Spleen (tissue), 11 donors: ENCODE measurements around the gene METTL13. TPM values are rescaled to one million over a fixed set of nuclear protein-coding genes. Genes with fewer than 3 reads are reported as not detected.

Experiments used
- DNase-seq: peaks from one replicate; pipeline ENCODE4 v3.0.0-alpha.2; 2020
- H3K27ac ChIP-seq, 8 donors: fragments of 200-600 bp; sonication (generic) in 7 of 8; 1 replicate in 4 of 8; 2 replicates in 4 of 8; pipeline versions ENCODE4 v1.5.0 to v1.8.0; 2016 to 2021; ENCODE audit warnings: inconsistent platforms in 4 of 8, mild to moderate bottlenecking in 4 of 8, moderate library complexity in 1 of 8
- H3K27me3 ChIP-seq, 7 donors: fragments of 200-600 bp; sonication (generic) in 6 of 7; replicated peaks in 1 of 7; 1 replicate in 4 of 7; 2 replicates in 3 of 7; pipeline versions ENCODE4 v1.5.0 to v1.8.0; 2016 to 2021; ENCODE audit warnings: inconsistent platforms in 3 of 7, mild to moderate bottlenecking in 1 of 7
- H3K36me3 ChIP-seq, 6 donors: fragments of 200-600 bp; sonication (generic) in 5 of 6; 1 replicate in 4 of 6; 2 replicates in 2 of 6; pipeline versions ENCODE4 v1.5.0 to v1.8.0; 2016 to 2021; ENCODE audit warnings: inconsistent platforms in 2 of 6
- H3K4me1 ChIP-seq, 6 donors: fragments of 200-600 bp; sonication (generic) in 5 of 6; 1 replicate in 3 of 6; 2 replicates in 3 of 6; pipeline versions ENCODE4 v1.5.0 to v1.8.0; 2016 to 2021; ENCODE audit warnings: inconsistent platforms in 3 of 6
- H3K4me3 ChIP-seq, 8 donors: fragments of 200-600 bp; sonication (generic) in 7 of 8; 1 replicate in 4 of 8; 2 replicates in 4 of 8; pipeline versions ENCODE4 v1.5.0 to v1.8.0; 2016 to 2021; ENCODE audit warnings: inconsistent platforms in 4 of 8, mild to moderate bottlenecking in 4 of 8, moderate library complexity in 2 of 8
- H3K9me3 ChIP-seq, 8 donors: fragments of 200-600 bp; sonication (generic) in 7 of 8; 1 replicate in 4 of 8; 2 replicates in 4 of 8; pipeline versions ENCODE4 v1.5.0 to v1.8.0; 2016 to 2021; ENCODE audit warnings: inconsistent platforms in 4 of 8
- CTCF ChIP-seq, 11 experiments: fragments of 200-600 bp in 7 of 11; fragments of 450-650 bp in 4 of 11; sonication (generic) in 4 of 11; IDR thresholded peaks in 8 of 11; conservative IDR thresholded peaks in 3 of 11; 1 replicate in 7 of 11; 2 replicates in 4 of 11; pipeline versions ENCODE4 v1.4.0 to v1.8.0; 2016 to 2021; ENCODE audit warnings: antibody characterized with exemption in 11 of 11, inconsistent platforms in 4 of 11, mild to moderate bottlenecking in 1 of 11
- POLR2A ChIP-seq, 3 donors: fragments of 450-650 bp; IDR thresholded peaks; one replicate each; pipeline ENCODE4 v1.5.1; 2017; ENCODE audit warnings: antibody characterized with exemption in 3 of 3, mild to moderate bottlenecking in 1 of 3
- POLR2AphosphoS5 ChIP-seq, 3 donors: sonication (generic); formaldehyde crosslinking; IDR thresholded peaks; one replicate each; pipeline ENCODE4 v1.5.1; 2017; ENCODE audit warnings: antibody characterized with exemption in 3 of 3
- WGBS, 5 donors: extraction: QIAGEN DNeasy Blood & Tissue Kit in 3 of 5; methylation state at CpG; one replicate each; pipeline versions ENCODE4 v1.1.5 to v1.1.7; 2013 to 2018; 5-methylcytosine and 5-hydroxymethylcytosine counted together
- intact Hi-C: fragments of 100-400 bp; cut with DNase I; formaldehyde crosslinking; loops from one replicate; pipeline ENCODE4 v1.15.0; 2023; ENCODE audit warnings: low total_unique reads
- polyA plus RNA-seq, 3 donors: library from polyadenylated mRNA; stranded (reverse); fragments of 200-250 nt; gene quantifications; one replicate each; pipeline ENCODE4 v1.2.1, GENCODE V29; 2013
- total RNA-seq, 7 donors: library from RNA; depleted of rRNA in 3 of 7; stranded (reverse); fragments of >200 nt in 3 of 7; fragmentation: NEBNext Ultra II Directional in 4 of 7; extraction: Animal tissue kit (Norgen Biotek cat#: 25700) in 4 of 7; gene quantifications; one replicate each; pipeline versions ENCODE4 v1.1.0 to v1.2.1, GENCODE V29; 2016 to 2021
- donor health status: healthy with polysubstance abuse.
- donor health status: DM: no; HTN: no; CAD: no; lungs with moderate emphysema.
- donor health status: DM: no; HTN: no; CAD: no.
- donor health status: Bipolar disorder and iron deficiency.
- donor health status: healthy.
- donor health status: DM: no; HTN: no; CAD: no.
- donor health status: DM: yes; HTN: yes; CAD: no.

The METTL13 gene
- total and polyA plus RNA-seq, 10 donors: 10.3 to 29.6 (median 24.8) TPM

- no peaks in the 10 kb centered on the region for H3K36me3 ChIP-seq
- DNase-seq: no peak
- H3K4me1 ChIP-seq: no peaks in the 10 kb centered on the region
- 59 to 76% (median 71%) methylated on average over 4 of the region's 4 CpGs for WGBS, 5 donors
- intact Hi-C loops: no loop called here
- TF ChIP-seq CTCF (IDR thresholded peaks at IDR 0.05 in 8 of 11, conservative IDR thresholded peaks at IDR 0.05 in 3 of 11): no peak
- TF ChIP-seq POLR2A (IDR thresholded peaks at IDR 0.05): no peak
- no peak for TF ChIP-seq POLR2AphosphoS5 (IDR thresholded peaks at IDR 0.05)
- no peaks in the 10 kb centered on the region for H3K27me3 ChIP-seq
- H3K9me3 ChIP-seq: no peaks in the 10 kb centered on the region
- no peak overlapping the region for H3K4me3 ChIP-seq
- no peak overlapping the region for H3K27ac ChIP-seq
These were observed 27.6 kb upstream of the METTL13 start for GRCh38 chr1:171753685-171754352.

GRCh38 chr1:171754353-171754705 lies 27.1 kb upstream of the METTL13 start:
- Histone ChIP-seq H3K4me1 (no peaks in the 10 kb centered on the region), H3K27me3 (no peaks in the 10 kb centered on the region), H3K9me3 (no peaks in the 10 kb centered on the region), H3K36me3 (no peaks in the 10 kb centered on the region), H3K4me3 (no peak overlapping the region), H3K27ac (no peak overlapping the region)
- intact Hi-C loops: no loop called here
- no peak for DNase-seq
- TF ChIP-seq POLR2AphosphoS5 (IDR thresholded peaks at IDR 0.05) (no peak), POLR2A (IDR thresholded peaks at IDR 0.05) (no peak), CTCF (IDR thresholded peaks at IDR 0.05 in 8 of 11, conservative IDR thresholded peaks at IDR 0.05 in 3 of 11) (no peak)
- 77 to 93% (median 83%) methylated on average over 4 of the region's 4 CpGs for WGBS, 5 donors

GRCh38 chr1:171754971-171755370 lies 26.5 kb upstream of the METTL13 start:
- Histone ChIP-seq H3K27me3 (no peaks in the 10 kb centered on the region), H3K9me3 (no peaks in the 10 kb centered on the region), H3K36me3 (no peaks in the 10 kb centered on the region), H3K27ac (no peak overlapping the region), H3K4me1 (no peaks in the 10 kb centered on the region), H3K4me3 (no peak overlapping the region)
- no peak for TF ChIP-seq CTCF (IDR thresholded peaks at IDR 0.05 in 8 of 11, conservative IDR thresholded peaks at IDR 0.05 in 3 of 11)
- TF ChIP-seq POLR2A (IDR thresholded peaks at IDR 0.05): no peak
- TF ChIP-seq POLR2AphosphoS5 (IDR thresholded peaks at IDR 0.05): no peak
- intact Hi-C loops: no loop called here
- 91 to 100% (median 100%) methylated on average over 1 of the region's 1 CpG for WGBS, 5 donors
- no peak for DNase-seq

GRCh38 chr1:171756856-171757255 lies 24.6 kb upstream of the METTL13 start:
- Histone ChIP-seq H3K27ac (no peak overlapping the region), H3K27me3 (no peaks in the 10 kb centered on the region), H3K36me3 (no peaks in the 10 kb centered on the region), H3K4me1 (no peaks in the 10 kb centered on the region), H3K9me3 (no peaks in the 10 kb centered on the region), H3K4me3 (no peak overlapping the region)
- intact Hi-C loops: no loop called here
- WGBS, 5 donors: 84 to 96% (median 90%) methylated on average over 4 of the region's 4 CpGs
- DNase-seq: no peak
- TF ChIP-seq POLR2A (IDR thresholded peaks at IDR 0.05): no peak
- no peak for TF ChIP-seq POLR2AphosphoS5 (IDR thresholded peaks at IDR 0.05)
- no peak for TF ChIP-seq CTCF (IDR thresholded peaks at IDR 0.05 in 8 of 11, conservative IDR thresholded peaks at IDR 0.05 in 3 of 11)
